ENCODE data around the gene ANKRD33B. TPM values are rescaled to one million over a fixed set of nuclear protein-coding genes. Genes with fewer than 3 reads are reported as not detected.

ANKRD33B gene
- total and polyA plus RNA-seq, 2 of the 13 experiments (the other 11 are each of a cell fraction or from before 2014, with no cell fraction given) = 0.02 TPM; not detected in 1

- FAIRE-seq = no peak
These were observed 12.9 kb downstream of the ANKRD33B start for GRCh38 chr5:10576790-10577189.

More at GRCh38 chr5:10576790-10577189, 12.9 kb downstream of the ANKRD33B start:
- H3K36me3 ChIP-seq (replicated peaks in 1 of 2; ENCODE audit: control insufficient read depth in 1 of 2, insufficient read depth in 2 of 2, low read length in 2 of 2) = no peaks in the 10 kb centered on the region
- H4K20me1 ChIP-seq (ENCODE audit: insufficient read depth, low read length) = no peaks in the 10 kb centered on the region
- intact Hi-C loops (cut with micrococcal nuclease; ENCODE audit: unreplicated experiment) = no loop called here
- POLR2A ChIA-PET = no interaction called here
- CTCF ChIA-PET (ENCODE audit: low intra/inter-chr PET ratio, low total read pairs) = no interaction called here
- in situ Hi-C loops (cut with HindIII; ENCODE audit: extremely low pct_ligation_motif_present, low pct_unique_long_range_greater_than_20kb) = no loop called here
- H3K4me2 ChIP-seq (ENCODE audit: low read depth, low read length) = no peak overlapping the region
- no peaks in the 10 kb centered on the region for H3K4me1 ChIP-seq (ENCODE audit: insufficient read depth, low read length)
- 25% methylated on average over 7 of the region's 7 CpGs for WGBS (ENCODE audit: low lambda C conversion rate)
- peaks cover 0 to 3% of the 10 kb centered on the region in 2 experiments; a peak in 1 of 5 replicates for H3K27me3 ChIP-seq (ENCODE audit: control insufficient read depth in 1 of 2, insufficient read depth in 2 of 2, low read length in 2 of 2)
- no peaks in the 10 kb centered on the region for H3K79me2 ChIP-seq (ENCODE audit: insufficient read depth, low read length)
- TF ChIP-seq HNRNPK (IDR thresholded peaks at IDR 0.05; ENCODE audit: low read depth, low read length, poor library complexity, severe bottlenecking) = peak; percentile 35
- TF ChIP-seq HIVEP1 (CRISPR knock-in tag; IDR thresholded peaks at IDR 0.05) = no peak
- no peak for TF ChIP-seq ZNF609 (CRISPR knock-in tag; IDR thresholded peaks at IDR 0.05; ENCODE audit: borderline replicate concordance)
- TF ChIP-seq NR2F6 (IDR thresholded peaks at IDR 0.05) = no peak
- no peak for TF ChIP-seq NR2F6 (CRISPR knock-in tag; IDR thresholded peaks at IDR 0.05)
- TF ChIP-seq HOXA3 (CRISPR knock-in tag; IDR thresholded peaks at IDR 0.05) = no peak
- DNase-seq (ENCODE audit: low spot score) (no peak), ATAC-seq (no peak)
- no peak overlapping the region for H3K27ac ChIP-seq (ENCODE audit: extremely low read length, insufficient read depth, low read length)
- no peak overlapping the region for H3K9ac ChIP-seq (ENCODE audit: insufficient read depth, low read depth, low read length)
- no peak overlapping the region for H2AFZ ChIP-seq (ENCODE audit: low read length)
- no peaks in the 10 kb centered on the region for H3K9me3 ChIP-seq (ENCODE audit: low read length)
- no peak overlapping the region for H3K4me3 ChIP-seq (replicated peaks in 1 of 3; ENCODE audit: insufficient read depth in 1 of 3, low read depth in 2 of 3, low read length in 3 of 3)
- no TSS peak for BruUV-seq (replicated peaks)
